Activated CD8-positive, alpha-beta memory T cell treated with anti-CD3 and anti-CD28 coated beads, Interleukin-2, amount 50 U/mL, for 48 hours (primary cell): ENCODE results near the gene BTD.
A peak's percentile ranks its signal among the peaks of the same experiment; 100 is the strongest.

Experiments used
- DNase-seq: peaks from one replicate; pipeline ENCODE4 v3.0.0-alpha.2; 2020

BTD gene

DNA sequence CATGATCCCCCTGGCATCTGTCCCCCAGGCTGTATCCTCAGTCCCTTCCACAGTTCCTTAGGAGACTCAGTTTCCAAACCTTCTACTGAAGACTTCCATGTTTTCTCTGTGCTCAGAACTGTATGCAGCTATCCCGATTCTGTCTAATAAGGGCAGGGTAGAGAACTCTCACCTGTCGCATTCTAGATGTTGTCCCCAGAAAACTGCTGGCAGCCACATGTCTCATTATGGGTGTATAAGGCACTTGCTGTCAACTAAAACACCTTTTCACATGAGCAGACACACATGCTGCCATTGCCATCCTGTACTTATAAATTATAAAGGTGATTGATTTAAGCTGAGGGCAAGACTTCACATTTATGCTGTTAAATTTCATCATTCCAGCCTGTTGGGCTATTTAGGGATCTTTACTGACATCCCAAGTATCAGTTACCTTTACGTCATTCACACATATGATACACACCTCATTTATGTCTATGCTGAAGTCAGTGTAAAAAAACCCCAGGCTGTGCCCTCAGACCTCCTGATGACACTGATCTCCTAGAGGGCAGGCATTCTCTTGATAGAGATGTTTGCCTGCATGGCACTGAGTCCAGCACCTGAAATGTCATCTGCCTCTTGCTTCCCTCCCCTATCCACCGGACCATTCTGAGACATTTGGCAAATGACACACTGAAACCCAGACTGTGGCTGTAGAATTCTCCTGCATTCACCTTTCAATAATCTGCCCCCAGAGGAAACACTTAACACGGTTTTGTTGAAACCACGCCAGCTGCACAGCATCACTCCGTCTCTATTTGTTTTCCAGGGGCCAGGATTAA is 35.8 kb downstream of the BTD start:
- no peak for DNase-seq

- no peak for DNase-seq
Measured at GRCh38 chr3:15638193-15638890, 36.8 kb downstream of the BTD start.

DNA sequence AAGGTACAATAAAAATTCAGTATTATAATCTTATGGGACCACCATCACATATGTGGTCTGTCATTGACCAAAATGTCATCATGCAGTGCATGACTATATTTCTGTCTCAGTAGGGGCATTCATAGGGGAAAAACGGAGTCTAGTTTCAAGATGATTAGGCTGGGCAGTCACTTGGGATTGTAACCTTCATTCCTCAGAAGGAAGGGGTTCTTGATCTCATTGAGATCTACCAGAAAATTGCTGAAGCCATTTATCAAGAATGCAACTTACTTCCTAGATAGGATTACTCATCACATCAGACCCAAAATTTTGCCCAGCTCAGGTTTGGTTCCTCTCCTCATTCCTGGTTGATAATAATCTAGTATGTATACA is 37.3 kb downstream of the BTD start:
- no peak for DNase-seq

- DNase-seq: no peak
Measured at GRCh38 chr3:15645246-15645645, 43.7 kb downstream of the BTD start.

DNA sequence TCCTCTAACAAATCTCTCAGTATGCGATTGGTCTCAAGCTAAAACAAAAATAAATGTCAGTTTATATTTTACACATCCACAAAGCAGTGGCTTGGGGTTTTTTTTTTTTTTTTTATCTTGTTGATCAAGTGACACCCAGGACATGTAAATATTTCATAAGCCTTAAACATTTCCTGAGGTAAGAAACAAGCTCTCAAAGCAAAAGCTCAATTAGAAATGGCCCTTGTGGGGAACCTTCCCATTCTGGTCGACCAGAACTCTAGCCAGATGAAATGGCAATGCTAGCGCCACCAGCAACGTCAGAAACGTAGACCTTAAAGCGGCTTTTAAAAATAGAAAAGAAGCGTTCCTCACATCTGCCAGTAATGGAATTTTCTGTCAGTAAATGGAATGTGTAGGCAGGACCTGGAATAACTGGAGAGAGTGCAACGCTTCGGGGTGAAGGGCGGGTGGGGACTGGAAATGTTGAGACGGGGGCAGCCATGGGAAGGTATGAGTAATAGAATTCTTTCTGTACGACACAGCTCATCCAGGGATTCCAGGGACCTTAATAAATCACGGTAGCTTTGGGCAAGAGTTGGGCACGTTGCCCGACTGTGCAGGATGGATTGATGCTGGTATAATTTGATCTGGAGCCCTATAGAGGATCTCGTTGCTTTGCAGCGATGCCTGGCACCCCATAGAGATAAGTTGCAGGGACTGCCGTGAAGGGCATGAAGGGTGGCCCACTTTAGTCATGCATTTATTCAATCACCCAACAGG is 44.4 kb downstream of the BTD start:
- no peak for DNase-seq

- DNase-seq: no peak
Measured at GRCh38 chr3:15646851-15647511, 45.4 kb downstream of the BTD start.

DNA sequence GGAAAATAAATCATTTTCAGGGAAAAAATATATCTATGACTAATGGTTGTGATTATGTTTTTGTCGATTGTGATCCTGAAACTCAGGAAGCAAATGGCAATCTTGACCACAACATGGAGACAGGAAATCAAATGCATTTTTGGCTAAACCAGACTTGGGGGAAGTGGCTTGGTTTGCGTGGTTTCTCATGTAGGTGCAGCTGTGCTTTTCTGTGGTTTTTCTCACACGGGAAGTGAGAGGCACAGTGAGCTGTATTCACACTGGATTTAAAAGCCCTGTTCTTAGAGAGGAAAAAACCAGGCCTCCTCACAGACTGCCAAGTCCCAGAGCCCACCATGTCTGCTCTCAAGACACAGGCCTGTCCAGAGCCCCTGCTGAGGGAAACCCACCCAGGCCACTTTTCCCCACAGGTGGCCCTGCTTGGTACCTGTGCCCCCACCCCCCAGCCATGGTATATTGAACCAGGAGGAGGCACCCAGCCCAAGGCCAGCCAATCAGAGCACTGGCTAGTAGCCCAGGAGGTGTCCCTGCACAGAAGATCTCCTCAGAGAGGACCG is 46.1 kb downstream of the BTD start:
- DNase-seq: peak; percentile 70

DNA sequence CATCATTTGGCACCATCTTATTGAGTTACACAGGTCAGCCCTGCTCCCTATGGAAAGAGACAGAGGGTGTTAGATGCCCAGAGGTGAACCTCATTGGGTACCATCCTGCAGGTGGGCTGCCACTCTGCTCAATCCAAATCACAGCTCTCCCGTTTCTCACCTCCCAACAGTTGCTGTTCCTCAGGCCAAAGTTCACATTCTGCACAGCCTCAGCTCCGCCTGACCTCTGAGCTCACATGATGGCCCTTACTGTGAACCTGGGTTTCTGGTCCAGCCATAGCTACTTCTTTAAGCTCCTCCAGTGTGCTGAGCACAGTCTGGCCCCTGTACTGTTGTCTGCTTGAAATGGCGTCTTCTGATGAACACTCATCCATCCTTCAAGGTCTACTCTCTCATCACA is 47.8 kb downstream of the BTD start:
- DNase-seq: no peak

GRCh38 chr3:15649858-15650257 is 48.3 kb downstream of the BTD start:
- DNase-seq: no peak

DNA sequence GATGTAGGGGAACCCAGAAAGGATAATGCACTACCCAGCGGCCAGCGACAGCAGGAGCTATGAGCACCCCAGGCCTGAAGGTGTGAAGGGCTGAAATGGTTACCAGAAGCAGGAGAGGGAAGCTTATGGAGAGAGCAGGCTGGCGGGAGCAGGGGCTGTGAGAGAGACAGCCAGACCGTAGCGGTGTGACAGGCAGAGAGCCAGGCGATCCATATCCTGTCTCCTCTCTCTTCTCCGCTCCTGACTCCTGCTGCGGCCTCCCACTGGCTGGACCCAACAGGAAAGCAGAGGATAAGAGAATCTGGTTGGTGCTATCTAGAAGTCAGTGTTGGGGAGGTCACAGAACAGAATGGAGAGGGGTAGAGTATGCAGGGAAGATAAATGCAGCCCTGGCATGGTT is 49.9 kb downstream of the BTD start:
- no peak for DNase-seq

GRCh38 chr3:15653321-15653720 is 51.8 kb downstream of the BTD start:
- no peak for DNase-seq

GRCh38 chr3:15654127-15654526 is 52.6 kb downstream of the BTD start:
- DNase-seq: no peak

DNA sequence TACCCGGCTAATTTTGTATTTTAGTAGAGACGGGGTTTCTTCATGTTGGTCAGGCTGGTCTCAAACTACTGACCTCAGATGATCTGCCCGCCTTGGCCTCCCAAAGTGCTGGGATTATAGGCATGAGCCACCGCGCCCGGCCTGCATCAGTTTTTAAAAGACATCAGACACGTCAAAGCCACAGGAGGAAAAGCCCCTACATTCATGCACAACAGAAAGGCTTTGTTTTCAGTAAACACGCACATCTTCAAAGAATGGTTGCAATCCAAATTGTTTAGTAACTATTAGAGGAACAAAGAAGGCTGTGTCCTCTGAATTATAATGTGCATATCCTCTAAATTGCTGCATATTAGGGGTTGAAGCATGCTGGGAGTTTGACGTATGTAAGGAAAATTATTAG is 53.3 kb downstream of the BTD start:
- no peak for DNase-seq

GRCh38 chr3:15656342-15656741 is 54.8 kb downstream of the BTD start:
- DNase-seq: no peak

GRCh38 chr3:15657016-15657415 is 55.5 kb downstream of the BTD start:
- DNase-seq: no peak

- DNase-seq: no peak
Measured at GRCh38 chr3:15659254-15659975, 57.9 kb downstream of the BTD start.

- DNase-seq: no peak
Measured at GRCh38 chr3:15660055-15660935, 58.8 kb downstream of the BTD start.

GRCh38 chr3:15664144-15664543 is 62.6 kb downstream of the BTD start:
- DNase-seq: no peak

- DNase-seq: no peak
Measured at GRCh38 chr3:15665510-15666150, 64.1 kb downstream of the BTD start.

DNA sequence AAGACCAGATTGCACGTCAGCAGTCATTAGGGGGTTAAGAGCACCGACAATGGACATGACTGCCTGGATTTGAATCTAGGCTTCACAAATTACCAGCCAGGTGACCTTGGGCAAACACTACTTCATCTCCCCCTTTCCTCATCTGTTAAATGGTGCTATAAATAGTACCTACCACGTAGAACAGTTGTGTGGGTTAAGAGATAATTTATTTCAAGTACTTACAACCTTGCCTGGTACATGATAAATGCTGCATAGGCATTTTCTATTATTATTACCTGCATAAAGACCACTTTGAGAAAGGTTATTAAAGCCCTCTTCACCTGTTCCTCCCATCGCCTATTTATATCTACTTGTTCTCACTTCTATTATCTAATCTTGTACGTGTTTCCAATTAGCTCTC is 64.7 kb downstream of the BTD start:
- no peak for DNase-seq

- no peak for DNase-seq
Measured at GRCh38 chr3:15667484-15667883, 65.9 kb downstream of the BTD start.
